Peyer's patch (tissue), 4 donors: Measurements from ENCODE around the gene ZNF584.

Source experiments
- CTCF ChIP-seq, 6 experiments: fragments of 450-650 bp in 4 of 6; fragments of 200-600 bp in 2 of 6; sonication (generic) in 1 of 6; IDR thresholded peaks; one replicate each; pipeline ENCODE4 v1.5.1; 2017 to 2019; ENCODE audit warnings: antibody characterized with exemption in 6 of 6, mild to moderate bottlenecking in 3 of 6, moderate library complexity in 1 of 6
- POLR2A ChIP-seq, 2 donors: fragments of 450-650 bp; IDR thresholded peaks; one replicate each; pipeline ENCODE4 v1.5.1; 2017; ENCODE audit warnings: antibody characterized with exemption in 2 of 2, mild to moderate bottlenecking in 2 of 2, moderate library complexity in 2 of 2

- TF ChIP-seq POLR2A (IDR thresholded peaks at IDR 0.05) (no peak), CTCF (IDR thresholded peaks at IDR 0.05) (no peak)
Measured at GRCh38 chr19:58387338-58388174, 20.9 kb upstream of the ZNF584 start.
